Activated naive CD4-positive, alpha-beta T cell (primary cell): ENCODE data around the gene NPPB.

Source experiments
- DNase-seq, 4 experiments: peaks; one replicate each; lab custom pipeline; 2025; lab: John Stamatoyannopoulos, UW

The NPPB gene

DNA sequence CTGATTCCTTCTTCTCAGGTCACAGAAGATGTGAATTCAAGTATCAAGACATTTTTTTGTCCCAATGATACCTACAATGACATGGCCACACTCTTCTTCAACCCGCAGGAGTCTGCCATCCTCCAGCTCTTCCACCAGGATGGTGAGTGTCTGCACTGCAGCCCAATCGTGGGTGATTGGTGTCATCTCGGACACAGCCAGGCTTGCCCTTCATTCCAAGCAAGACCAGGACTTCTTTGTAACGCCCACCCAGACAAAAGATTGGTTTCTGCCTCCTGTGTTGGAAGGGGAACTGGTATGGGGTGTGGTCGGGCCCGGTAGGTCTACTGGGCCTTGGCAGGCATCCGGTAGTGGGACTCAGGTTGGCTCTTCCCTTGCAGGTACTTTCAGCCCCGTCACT, 25.2 kb downstream of the NPPB start:
- DNase-seq: no peak

DNA sequence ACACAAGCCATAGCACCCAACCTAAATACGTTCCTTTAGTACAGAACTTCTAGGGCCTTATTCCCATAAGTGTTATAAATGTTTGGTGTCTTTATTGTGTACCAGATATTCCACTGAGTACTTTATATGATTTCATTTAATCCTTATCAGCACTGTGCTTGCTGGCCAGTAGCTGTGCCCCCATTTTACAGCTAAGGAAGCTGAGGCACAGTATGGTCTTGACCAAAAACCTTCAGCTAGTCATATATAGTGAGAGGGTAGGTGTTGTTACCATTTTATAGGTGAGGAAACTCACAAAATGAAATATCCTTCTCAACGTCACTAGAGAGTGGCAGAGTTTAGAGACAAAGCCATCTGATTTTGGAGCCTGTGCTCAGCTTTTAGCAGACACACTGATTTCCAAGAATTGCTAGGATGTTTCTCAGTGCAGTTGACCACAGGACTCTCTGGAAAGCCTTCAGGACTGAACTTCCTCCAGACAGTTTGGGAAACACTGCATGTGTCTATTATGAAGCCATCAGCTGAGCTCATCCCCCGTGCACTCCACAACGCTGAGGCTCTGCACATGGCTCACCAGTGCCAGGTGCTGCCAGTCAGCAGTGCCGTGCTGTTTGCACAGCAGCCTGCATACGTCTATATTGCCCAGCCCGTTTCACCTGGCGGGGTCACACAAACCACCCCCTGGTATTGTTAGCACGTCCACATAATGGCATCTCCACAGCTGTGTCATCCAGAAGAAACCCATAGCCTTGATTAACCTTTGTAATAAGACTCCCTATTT, 26.6 kb downstream of the NPPB start:
- DNase-seq: no peak

DNA sequence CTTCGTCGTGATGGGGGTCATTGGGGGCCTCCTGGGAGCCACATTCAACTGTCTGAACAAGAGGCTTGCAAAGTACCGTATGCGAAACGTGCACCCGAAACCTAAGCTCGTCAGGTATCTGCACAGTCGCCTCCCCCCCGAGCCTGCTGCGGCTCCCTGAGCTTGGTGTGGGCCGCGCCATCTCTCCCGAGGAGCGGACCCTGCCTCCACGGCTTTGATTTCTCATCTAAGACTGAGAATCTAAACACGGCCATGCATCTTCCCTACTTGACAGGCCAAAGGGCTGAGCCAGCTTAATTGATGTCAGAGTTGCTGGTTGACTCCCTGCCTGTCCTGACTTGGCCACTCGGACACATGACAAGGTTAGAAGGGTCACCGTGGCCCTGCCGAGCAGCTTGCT, 30.2 kb downstream of the NPPB start:
- DNase-seq: no peak

DNA sequence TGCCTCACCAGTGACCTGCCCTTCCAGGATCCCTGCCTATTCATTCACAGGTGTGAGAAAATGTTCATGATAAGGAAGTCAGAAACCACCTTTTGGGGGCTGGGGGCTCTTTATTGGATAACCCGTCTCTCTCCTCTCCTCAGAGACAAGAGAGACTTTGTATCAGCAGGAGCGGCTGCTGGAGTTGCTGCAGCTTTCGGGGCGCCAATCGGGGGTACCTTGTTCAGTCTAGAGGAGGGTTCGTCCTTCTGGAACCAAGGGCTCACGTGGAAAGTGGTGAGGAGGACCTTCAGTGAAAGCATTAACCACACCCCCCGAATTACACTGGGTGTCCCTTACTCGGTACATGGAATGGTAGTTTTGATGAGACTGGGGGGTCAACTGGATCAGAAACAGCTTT, 31.8 kb downstream of the NPPB start:
- DNase-seq: no peak

DNA sequence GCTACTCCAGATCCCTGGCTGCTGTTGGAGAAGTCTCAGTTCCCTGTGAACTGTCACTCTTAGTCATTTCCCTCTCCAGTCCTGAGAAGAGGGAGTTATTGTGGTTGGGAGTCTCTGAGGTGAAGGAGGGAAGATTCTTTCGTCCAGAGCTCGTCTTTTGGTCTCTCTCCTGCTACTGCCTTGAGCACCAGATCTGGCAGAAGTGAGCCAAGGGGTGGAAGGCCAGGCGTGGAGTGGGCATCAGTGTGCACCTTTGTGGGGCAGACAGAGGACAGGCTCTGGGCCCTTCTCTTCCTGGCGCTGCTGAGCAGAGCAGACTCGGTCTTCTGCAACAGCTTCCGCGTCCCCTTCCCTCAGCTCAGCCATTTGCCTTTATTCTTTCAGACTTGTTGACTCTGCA, 33.6 kb downstream of the NPPB start:
- no peak for DNase-seq

DNA sequence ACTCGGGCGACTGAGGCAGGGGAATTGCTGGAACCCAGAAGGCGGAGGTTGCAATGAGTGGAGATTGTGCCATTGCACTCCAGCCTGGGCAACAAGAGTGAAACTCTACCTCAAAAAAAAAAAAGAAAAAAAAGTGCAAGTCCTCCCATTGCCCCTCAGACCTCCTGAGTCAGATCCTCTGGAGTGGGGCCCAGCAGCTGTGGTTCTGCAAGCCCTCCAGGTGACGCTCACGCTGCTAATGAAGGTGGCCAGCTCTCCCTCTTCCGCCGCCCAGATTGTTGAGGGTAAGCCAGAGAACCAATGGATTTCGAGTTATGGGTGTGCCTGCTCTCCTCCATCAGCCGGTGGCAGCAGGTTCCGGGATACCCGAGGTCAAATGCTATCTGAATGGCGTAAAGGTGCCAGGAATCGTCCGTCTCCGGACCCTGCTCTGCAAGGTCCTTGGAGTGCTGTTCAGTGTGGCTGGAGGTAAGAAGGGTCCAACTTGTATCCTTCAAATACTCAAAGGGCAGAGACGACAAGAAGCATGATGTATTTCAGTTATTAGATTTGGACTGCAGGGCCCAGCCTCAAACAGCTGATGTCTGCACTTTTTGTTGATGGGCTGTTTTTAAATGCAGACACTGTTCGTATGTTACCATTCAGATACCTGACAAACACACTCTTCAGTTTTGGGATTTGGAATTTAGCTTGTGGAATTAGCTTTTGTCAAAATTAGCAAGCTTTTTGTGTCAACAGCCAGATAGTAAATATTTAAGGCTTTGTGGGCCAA, 35.2 kb downstream of the NPPB start:
- DNase-seq: no peak

DNA sequence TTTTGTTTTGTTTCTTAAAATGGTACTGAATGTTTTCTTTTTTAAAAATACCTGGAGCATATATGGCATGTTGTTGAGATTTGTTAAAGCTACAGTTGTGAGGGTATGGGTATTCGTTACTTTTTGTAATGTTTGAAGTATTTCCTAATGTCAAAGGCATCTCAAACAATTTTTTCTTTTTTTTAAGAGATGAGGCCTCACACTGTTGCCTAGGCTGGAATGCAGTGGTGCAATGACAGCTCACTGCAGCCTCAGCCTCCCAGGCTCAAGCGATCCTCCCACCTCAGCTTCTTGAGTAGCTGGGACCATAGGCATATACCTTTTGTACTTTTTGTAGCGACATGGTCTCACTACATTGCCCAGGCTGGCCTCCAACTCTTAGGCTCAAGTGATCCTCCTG, 36.7 kb downstream of the NPPB start:
- DNase-seq: no peak

DNA sequence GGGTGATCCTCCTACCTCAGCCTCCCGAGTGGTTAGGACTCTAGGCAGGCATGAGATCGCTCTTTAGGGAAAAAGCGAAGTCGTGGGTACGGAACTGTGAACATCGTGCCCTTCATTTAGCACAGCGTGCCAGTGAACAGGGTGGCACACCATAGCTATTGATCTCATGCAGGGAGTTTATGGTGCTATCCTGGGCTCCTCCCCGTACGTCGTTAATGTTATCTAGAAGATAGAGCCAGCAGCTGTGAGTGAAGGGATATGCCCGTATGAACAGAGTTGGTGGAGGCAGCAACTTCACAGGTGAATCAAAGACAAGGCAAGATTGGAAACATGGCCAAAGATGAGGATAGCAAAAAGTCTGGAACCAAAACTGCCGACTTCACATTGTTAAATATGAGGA, 41.6 kb downstream of the NPPB start:
- DNase-seq: no peak

DNA sequence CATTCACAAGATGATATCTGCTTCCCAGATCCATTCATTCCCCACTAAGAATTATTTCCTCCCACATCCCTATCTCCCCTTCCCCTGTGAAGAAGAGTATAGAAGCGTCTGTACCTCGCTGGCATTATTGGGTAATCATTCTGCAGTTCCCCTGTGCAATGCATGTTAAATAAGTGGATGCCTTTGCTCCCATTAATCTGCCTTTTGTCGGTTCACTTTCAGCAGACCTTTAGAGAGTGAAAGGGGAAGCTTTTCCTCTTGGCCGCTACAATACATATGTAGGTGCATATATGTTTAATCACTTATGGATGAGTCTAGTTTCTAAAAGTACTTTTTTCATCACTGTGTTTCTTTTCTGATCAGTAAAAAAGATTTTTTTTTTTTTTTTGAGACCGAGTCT, 45.7 kb downstream of the NPPB start:
- no peak for DNase-seq
